Measurements from ENCODE around the gene SCRN1.
"Not testable (repeated sequence)": the region's sequence is repeated elsewhere in the genome, so short reads cannot be mapped to it uniquely, and the experiment has no call there.

Gene SCRN1

GRCh38 chr7:29898301-29898700 lies 91.3 kb downstream of the SCRN1 start:
- H3K27ac ChIP-seq = no peak overlapping the region
- no peak for TF ChIP-seq CTCF (IDR thresholded peaks at IDR 0.05)
- no peak for TF ChIP-seq ZFX (IDR thresholded peaks at IDR 0.05; ENCODE audit: borderline replicate concordance)

GRCh38 chr7:29896685-29897411 lies 92.8 kb downstream of the SCRN1 start:
- TF ChIP-seq CTCF (IDR thresholded peaks at IDR 0.05) = no peak
- no peak for TF ChIP-seq ZFX (IDR thresholded peaks at IDR 0.05; ENCODE audit: borderline replicate concordance)
- H3K27ac ChIP-seq = no peak overlapping the region

- TF ChIP-seq ZFX (IDR thresholded peaks at IDR 0.05; ENCODE audit: borderline replicate concordance) (no peak), CTCF (IDR thresholded peaks at IDR 0.05) (no peak)
- H3K27ac ChIP-seq = no peak overlapping the region
These were observed 94.0 kb downstream of the SCRN1 start for GRCh38 chr7:29895559-29895958.

- no peak for TF ChIP-seq ZFX (IDR thresholded peaks at IDR 0.05; ENCODE audit: borderline replicate concordance)
- no peak overlapping the region for H3K27ac ChIP-seq
These were observed 95.3 kb downstream of the SCRN1 start for GRCh38 chr7:29894256-29894655.

GRCh38 chr7:29893351-29893965 lies 96.1 kb downstream of the SCRN1 start:
- no peak overlapping the region for H3K27ac ChIP-seq
- TF ChIP-seq CTCF (IDR thresholded peaks at IDR 0.05) (no peak), ZFX (IDR thresholded peaks at IDR 0.05; ENCODE audit: borderline replicate concordance) (no peak)

- TF ChIP-seq CTCF (IDR thresholded peaks at IDR 0.05) (no peak), ZFX (IDR thresholded peaks at IDR 0.05; ENCODE audit: borderline replicate concordance) (no peak)
- H3K27ac ChIP-seq = no peak overlapping the region
These were observed 97.4 kb downstream of the SCRN1 start for GRCh38 chr7:29892231-29892630.

- no peak overlapping the region for H3K27ac ChIP-seq
- no peak for TF ChIP-seq CTCF (IDR thresholded peaks at IDR 0.05)
- TF ChIP-seq ZFX (IDR thresholded peaks at IDR 0.05; ENCODE audit: borderline replicate concordance) = no peak
These were observed 97.8 kb downstream of the SCRN1 start for GRCh38 chr7:29891766-29892165.

- not testable (repeated sequence) for H3K27ac ChIP-seq
These were observed 98.8 kb downstream of the SCRN1 start for GRCh38 chr7:29890786-29891185.
